NCI-H1417 (cell line): Measurements from ENCODE around the gene HMGN1.

ENCODE experiments used
- DNase-seq, 3 experiments: peaks; one replicate each; lab custom pipeline; 2025; lab: John Stamatoyannopoulos, UW

HMGN1 gene

DNA sequence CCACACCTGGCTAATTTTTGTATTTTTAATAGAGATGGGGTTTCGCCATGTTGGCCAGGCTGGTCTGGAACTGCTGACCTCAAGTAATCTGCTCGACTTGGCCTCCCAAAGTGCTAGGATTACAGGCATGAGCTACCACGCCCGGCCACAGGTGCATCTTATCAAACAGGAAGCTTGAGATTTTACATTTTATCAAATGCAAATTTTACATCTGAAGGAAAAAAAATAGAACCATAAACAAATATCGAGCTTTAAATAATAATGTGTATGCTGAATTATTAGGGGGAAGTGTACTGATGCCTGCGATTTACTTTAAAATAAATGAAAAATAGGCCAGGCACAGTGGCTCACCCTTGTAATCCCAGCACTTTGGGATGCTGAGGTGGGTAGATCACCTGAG, 18.9 kb downstream of the HMGN1 start:
- DNase-seq: no peak

DNA sequence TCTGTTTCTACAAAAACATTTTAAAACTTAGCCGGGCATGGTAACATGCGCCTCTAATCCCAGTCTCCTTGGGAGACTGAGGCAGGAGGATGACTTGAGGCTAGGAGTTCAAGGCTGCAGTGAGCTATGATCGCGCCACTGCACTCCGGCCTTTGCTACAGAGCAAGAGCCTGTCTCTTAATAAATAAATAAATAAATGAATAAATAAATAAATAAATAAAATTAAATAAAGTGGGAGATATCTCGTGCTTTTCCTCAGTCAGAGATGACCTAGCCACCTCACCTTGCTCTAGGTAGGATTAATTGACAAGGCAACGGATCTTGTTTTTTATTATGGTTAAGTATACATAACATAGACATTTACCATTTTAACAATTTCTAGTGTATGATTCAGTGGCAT, 21.2 kb downstream of the HMGN1 start:
- no peak for DNase-seq

DNA sequence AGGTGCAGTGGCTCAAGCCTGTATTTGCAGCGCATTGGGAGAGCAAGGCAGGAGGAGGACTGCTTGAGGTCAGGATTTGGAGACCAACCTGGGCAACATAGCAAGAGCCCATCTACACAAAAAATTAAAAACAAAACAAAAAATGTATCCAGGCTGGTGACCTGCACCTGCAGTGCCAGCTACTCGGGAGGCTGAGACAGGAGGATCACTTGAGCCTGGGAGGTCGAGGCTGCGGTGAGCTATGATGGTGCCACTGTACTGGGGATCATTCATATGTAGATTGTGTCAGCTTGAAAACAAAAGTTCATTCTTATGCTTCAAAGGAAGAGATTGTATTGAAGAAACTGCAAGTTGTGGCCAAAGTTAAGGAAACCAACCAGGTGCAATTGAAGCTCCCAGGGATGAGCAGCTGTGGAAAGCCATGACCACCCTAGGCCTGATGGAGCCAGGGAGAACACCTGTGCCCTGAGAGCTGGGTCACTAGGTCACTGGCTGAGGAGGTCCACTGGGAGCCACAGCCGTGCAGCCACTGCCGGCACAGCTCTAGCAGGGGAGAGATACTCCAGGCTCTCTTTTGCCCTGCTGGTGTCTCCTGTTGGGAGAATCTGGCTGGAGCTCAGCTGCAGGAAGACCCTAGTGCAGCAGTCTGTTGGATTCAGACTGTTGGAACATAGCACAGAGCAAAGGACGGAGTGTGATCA, 22.1 kb downstream of the HMGN1 start:
- no peak for DNase-seq

DNA sequence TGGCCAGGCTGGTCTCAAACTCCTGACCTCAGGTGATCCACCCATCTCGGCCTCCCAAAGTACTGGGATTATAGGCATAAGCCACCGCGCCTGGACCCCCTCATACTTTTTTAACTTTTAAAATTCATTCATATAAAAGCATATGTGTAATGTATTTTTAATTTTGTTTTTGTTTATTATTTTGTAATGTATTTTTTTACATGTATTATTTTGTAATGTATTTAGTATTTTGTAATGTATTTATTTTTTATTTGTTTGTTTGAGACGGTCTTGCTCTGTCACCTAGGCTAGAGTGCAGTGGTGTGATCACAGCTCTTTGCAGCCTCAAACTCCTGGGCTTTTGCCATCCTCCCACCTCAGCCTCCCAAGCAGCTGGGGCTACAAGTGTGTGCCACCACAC, 23.4 kb downstream of the HMGN1 start:
- DNase-seq: no peak

DNA sequence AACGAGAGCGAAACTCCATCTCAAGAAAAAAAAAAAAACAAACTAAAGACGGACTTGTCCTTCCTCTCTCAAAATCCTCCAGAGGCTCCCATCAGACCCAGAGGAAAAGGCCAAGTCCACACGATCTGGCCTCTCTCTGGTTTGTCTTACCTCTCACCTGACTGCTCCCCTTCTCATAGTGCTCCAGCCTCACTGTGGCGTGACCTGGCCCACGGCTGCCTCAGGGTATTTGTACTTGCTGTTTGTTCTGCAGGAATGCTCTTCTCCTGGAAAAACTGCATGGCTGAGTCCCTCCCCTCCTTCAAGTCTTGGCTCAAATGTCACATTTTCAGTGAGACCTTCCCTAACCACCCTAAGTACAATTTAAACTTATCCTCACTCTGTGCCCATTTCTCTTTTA, 27.5 kb downstream of the HMGN1 start:
- no peak for DNase-seq

DNA sequence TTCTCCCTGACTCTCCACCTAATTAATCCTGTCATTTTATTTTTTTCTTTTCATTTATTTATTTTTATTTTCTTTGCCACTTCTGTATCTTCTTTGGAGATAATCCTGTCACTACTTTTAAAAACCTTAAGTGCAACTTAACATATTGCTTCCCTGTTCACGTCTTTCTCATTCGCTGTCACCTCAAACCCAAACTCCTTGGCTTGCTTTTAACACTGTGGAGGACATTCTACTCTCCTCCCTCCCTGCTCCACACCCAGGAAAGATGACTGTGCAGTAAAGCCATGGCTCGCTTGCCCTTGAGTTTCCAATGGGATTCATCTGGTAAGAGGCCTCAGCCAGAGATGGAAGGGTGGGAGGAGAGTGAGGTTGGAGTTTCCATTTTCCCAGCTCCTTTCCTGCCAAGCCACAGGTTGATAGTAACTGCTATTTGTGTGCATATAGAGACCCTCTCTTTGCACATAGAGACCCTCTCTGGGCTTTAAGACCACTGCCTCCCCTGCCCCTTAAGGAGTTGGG, 29.0 kb downstream of the HMGN1 start:
- DNase-seq: no peak

DNA sequence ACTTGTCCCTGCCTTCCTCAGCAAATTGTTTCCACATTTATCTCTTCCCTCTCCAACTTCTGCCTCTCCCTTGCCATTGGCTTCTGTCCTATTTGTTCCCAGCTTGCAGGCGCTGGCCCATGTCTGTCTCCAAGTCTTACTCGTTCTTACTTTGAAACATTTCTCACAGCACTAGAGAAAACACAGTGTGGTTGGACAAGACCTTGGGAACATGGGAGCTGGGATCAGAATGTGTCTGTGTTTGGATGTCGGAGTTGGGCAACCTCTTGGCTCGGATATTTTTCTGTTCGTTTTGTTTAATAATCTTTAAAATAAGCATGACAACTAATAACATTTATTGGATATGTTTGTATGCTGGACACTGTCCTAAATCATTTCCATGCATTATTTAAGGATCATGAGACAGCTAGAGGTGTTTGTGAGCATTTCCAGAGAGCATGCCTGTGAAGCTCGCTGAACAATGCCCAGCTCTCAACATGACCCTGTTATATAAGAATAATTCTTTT, 29.6 kb downstream of the HMGN1 start:
- no peak for DNase-seq

DNA sequence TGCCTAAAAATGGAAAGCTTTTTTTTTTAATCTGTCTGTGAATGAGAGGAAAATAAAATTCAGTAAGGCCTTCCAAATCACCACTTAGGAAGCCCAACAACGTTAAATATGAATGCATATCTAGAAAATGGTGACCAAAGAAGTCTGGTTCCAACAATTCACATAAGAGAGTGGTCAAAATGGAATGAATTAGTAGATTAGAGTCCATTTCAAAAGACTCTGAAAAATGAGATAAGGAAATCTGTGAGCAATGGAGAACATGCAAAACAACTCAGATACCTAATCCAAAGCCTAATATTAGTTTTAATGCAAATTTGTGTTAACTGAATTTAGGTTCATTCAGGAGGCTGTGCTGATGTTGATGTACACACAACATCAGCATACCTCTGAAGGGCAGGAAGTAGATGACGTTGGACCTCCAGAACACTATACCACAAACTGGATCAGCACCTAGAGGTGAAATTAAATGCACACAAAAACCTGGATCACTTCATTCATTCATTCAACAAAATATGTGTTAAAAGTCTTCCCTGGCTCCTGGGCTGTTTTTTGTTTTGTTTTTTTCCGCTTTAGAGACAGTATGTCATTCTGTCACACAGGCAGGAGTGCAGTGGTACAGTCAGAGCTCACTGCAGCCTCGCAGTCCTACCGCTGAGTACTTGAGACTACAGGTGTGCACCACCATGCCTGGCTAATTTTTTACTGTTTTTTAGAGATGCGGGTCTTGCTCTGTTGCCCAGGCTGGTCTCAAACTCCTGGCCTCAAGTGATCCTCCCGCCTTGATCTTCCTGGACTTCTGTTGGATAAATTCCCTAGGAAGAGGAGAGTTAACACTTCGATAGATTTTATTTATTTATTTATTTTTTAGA, 30.6 kb downstream of the HMGN1 start:
- no peak for DNase-seq

DNA sequence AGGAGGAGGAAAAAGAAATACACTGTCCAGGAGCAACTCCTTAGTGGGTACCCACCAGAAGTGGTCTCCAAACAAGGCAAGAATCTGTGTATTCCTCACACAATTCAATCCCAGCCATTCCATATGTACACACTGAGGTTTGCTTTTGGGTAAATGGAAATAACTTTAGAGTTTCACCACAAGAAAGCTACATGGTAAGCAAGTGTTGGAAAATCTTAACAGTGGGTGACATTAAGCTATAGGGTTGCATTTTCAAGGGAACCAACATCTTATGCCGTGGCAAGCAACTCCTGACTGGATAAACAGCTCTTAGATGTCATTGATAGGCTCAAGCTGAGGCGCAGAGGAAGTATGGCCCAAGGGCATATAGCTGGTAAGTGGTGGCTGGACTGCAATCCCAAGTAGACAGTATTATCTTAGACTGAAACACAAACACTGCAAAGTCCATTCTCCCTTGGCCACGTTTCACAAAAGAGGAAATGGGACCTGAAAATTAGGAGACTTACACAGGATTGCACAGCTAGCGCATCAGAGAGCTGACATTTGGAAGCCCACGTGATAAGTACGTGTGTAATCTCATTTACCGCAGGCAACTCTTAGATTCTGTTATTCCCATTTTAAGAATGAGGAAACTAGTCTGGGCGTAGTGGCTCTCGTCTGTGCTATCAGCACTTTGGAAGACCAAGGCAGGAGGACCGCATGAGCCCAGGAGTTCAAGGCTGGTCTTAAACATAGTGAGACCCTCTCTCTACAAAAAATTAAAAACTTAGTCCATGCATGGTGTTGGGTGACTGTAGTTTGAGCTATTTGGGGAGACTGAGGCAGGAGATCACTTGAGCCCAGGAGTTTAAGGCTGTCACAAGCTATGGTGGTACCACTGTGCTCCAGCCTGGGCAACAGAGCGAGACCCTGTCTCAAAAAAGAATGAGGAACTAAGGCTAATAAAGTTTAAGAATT, 31.5 kb downstream of the HMGN1 start:
- no peak for DNase-seq

DNA sequence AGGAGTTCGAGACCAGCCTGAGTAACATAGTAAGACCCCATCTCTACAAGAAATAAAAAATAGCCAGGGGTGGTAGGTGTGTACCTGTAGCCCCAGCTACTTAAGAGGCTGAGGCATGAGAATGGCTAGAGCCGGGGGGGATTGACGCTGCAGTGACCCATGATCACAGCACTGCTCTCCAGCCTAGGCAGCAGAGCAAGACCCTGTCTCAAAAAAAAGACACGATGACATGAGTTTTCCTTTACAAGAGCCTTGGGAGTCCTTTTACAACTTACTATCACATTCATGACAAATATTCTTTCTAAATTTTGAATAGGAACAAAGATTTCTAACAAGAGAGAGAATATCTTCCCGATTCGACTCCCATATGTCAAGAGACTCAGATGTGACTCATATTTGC, 32.2 kb downstream of the HMGN1 start:
- DNase-seq: no peak

DNA sequence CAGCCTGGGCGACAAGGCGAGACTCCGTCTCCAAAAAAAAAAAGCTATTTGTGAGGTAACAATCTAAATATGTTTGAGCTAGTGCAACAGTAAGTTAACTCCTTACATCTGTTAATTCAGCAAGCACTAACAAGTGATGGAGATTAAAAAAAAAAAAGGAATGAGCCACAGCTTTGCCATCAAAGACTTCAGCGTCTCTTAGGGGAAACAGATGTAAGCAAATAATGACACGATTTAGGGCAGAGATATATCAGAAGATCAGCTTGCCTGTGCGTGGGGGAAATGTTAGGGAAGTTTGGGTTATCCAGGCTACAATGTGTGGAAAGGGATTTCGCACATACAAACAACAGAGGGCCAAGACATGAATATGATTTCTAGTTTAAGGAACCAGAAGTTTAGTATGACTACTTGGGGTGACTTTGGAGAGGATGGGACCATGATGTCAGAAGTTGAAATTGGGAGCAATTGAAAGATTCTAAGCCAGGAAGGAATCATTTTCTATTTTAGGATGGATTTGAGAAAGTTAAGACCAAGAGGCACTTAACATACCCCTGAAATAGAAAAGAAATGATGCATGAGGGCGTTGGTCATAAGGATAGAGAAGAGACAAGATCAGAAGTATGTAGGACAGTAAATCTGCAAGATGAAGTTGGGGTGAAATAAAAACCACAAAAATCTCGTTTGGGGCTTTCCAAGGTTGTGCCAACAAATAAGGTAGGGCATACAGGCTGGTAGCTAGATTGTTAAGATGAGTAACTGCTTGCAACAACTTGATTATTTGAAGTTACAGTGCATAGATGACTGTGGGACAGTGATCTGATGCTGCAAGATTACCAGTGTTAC, 33.1 kb downstream of the HMGN1 start:
- no peak for DNase-seq

DNA sequence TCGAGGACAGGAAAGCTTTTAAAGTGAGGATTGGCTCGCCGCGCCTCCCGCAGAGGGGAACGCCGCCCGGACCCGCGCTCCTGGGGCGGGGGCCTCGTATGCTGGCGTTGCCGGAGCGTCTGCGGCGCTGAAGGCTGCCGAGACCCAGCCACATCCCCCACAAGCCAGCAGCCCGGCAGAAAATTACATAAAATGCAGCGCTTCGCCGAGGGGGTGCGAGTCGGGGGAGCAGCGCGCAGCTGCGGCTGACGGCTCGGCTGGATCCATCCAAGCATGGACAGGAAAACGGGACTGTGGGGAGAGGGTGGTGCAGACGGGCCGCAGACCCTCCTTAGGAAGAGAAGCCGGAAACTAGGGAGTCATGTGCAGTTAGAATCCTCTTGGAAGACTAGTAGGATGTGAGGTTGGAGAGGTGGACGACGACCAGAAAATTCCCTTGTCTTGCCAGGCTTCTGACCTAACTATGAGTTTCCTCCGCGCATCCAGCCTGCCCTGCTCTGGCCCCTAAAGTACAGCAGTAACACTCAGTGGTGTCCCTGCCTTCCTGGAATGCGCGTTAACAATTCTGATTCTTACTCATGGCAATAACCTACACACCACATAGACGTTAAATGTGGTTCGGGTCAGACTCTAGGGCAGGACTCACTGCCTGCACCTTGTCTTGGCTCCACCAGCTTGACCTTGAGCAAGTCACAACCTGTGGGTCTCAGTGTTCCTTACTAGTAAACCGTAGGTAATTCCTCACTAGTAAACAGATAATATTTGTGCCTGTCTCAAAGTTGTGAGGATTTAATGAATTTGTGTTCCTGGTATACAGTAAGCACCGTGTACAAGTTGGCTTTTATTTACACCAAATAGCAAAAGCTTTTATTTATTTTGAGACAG, 34.5 kb downstream of the HMGN1 start:
- DNase-seq: peak in 1 of 3 experiments; percentile 64

DNA sequence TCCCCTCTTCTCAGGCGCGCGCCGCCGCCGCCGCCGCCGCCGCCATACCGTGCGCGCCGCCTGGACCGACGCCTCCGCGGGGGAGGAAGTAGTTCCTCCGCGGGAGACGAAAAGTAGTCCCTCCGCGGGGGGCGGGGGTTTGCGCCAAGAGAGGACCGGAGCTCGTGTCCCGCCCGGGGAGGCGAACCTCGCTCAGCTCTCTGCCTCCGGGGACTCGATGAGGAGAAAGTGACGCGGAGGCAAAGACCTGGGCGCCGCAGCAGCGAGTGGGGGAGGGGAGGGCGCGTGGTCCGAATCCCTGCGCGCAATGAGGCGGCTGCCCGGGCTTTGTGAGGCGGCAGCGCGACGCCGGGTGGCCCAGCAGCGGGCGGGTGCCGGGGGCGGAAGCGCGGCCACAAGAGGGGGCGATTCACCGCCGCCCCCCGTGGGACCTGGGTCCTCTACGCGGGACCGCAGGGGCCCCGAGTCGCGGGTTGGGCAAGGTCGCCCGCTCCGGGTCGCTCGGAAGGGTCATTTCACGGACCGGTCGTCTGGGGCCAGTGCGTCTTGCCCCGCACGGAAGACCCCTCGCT, 35.2 kb downstream of the HMGN1 start, which contains the start of gene BRWD1:
Gene BRWD1, minus strand, starts transcription at position 62 of the 572 bp plus-strand sequence. CDS start 141 bp downstream, outside the sequence.
- DNase-seq: peak; percentile 95 to 99 (median 96)

DNA sequence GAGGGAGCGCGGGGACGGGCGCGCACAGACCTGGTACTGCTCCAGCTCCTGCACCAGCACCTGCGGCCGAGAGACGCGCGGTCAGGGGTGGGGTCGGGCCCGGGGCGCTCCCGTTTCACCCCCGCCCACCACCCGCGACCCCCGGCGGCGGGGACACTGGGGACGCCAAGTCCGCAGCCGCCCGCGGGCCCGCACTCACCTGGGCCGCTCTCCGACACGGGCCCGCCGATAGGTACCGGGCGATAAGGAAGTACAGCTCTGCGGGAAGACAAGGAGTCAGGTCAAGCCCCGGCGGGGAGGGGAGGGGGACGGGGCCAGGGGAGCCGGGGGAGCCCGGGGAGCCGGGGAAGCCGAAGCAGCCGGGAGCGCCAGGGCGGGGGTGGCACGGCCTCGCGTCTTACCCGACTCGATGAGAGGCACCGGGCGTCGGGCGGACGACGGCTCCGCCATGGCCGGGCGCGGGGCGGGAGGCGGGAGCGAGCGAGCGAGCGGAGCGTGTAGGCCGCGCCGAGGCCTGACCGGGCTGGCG, 35.8 kb downstream of the HMGN1 start:
- peak in 1 of 3 experiments; percentile 88 for DNase-seq

DNA sequence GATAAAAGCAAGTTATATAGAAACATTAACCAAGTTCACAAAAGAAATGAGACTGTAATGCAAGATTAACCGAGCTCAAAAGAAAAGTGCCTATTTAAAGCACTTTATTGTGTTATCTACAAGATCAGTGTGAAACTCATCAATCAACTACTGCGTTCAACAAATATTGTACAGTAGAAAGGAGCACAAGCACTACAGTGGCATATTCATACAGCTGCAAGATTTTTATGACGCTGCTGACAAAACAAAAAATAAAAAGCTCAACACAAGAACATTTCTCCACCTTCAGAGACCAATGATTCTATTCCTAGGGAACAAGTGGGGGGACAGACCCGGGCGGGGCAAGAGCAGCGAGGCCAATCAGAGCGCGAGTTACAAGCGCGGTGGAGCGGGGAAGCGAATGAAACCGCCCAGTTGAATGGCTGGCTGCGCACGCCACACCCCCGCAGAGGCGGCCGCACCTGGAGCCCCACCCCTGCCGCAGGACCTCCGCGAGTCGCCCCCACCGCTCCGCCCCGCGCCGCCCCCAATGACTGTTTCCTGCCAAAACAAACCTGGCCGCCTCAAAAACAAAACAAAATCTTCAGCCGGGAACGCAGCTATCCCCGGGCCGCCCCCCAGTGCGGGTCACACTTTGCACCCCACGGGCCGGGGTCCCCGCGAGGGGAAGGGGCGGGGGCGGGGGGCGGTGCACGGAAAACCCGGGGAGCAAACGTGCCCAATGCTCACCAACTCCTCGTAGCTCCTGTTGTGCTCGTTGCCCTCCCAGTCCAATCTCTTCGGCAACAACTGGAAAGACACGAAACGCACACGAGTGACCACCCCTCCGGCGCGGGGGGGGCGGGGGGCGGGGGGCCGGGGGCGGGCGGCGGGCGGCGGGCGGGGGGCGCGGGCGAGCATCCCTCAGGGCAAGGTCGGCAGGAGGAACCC, 36.5 kb downstream of the HMGN1 start:
- peak; percentile 91 to 96 (median 95) for DNase-seq

DNA sequence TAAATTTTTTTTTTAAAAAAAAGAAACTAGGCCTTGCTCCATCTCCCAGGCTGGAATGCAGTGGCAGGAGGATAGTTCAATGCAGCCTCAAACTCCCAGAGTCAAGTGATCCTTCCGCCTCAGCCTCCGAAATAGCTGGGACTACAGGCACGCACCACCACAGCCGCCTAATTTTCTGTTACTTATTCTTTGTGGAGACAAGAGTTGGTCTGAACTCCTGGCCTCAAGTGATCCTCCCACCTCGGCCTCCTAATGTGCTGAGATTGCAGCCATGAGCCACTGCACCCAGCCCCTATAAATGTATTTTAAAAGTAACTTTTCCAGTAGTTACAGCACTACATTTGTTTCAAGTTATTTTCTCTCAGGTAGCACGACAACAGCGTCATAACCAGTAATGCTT, 37.7 kb downstream of the HMGN1 start:
- DNase-seq: no peak

DNA sequence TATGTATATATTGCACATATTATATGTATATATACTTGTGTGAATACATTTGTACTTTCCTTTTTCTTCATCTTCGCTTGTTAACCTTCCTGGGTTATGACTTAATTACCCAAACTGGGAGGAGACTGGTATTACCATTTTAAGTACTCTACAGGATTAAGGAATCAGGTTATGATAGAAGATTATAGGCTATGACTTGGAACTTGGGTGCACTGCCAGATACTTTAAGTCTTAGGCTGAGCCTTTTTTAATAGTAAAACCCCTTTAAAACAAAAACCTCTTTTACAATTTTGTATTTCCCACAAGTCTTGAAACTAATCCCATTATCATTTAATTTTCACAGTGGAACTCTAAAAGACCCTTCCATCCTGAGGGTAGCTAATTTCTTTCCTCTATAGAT, 41.4 kb downstream of the HMGN1 start:
- no peak for DNase-seq

DNA sequence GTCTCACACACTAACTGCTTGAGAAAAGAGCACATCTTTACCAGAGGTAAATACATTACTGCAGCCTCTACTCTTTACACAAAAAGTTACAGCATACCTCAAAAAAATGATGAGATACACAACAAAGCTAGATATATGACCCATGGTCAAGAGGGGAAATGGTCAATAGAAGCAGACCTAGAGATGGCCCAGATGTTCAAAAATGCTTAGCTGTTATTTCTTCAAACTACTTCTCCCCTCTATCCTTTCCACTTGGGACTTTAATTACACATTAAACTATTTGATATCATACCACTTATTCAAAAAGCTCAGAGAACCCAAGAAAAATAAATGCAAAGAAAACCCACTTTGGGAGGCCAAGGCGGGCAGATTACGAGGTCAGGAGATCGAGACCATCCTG, 48.3 kb downstream of the HMGN1 start:
- DNase-seq: no peak
